ENCODE results near the gene SLC44A3. TPM values are rescaled to one million over a fixed set of nuclear protein-coding genes. Genes with fewer than 3 reads are reported as not detected.

SLC44A3 gene
- total RNA-seq, 2 experiments from 2014 or later = not detected

Other genes starting within 250 kb of the SLC44A3 start
- 1 to 10 TPM; 3.1 to 4.1 TPM for gene CNN3, start 106.8 kb downstream of the SLC44A3 start, total RNA-seq